Sigmoid colon (tissue), 7 donors: ENCODE measurements around the gene THBS1. TPM values are rescaled to one million over a fixed set of nuclear protein-coding genes. Genes with fewer than 3 reads are reported as not detected.

ENCODE experiments used
- DNase-seq: peaks from one replicate; pipeline ENCODE4 v3.0.0-alpha.2; 2019
- H3K27ac ChIP-seq, 4 donors: fragments of 200-600 bp; sonication (generic); one replicate each; pipeline ENCODE4 v1.5.1; 2016 to 2019; ENCODE audit warnings: mild to moderate bottlenecking in 1 of 4
- H3K27me3 ChIP-seq, 3 donors: fragments of 200-600 bp; sonication (generic); one replicate each; pipeline ENCODE4 v1.5.1; 2019; ENCODE audit warnings: mild to moderate bottlenecking in 1 of 3
- H3K36me3 ChIP-seq, 4 donors: fragments of 200-600 bp; sonication (generic); one replicate each; pipeline ENCODE4 v1.5.1; 2016 to 2019
- H3K4me1 ChIP-seq, 4 donors: fragments of 200-600 bp; sonication (generic); one replicate each; pipeline ENCODE4 v1.5.1; 2017 to 2019
- H3K4me3 ChIP-seq, 4 donors: fragments of 200-600 bp; sonication (generic); one replicate each; pipeline ENCODE4 v1.5.1; 2017 to 2019; ENCODE audit warnings: mild to moderate bottlenecking in 2 of 4, moderate library complexity in 1 of 4
- H3K9me3 ChIP-seq, 4 donors: fragments of 200-600 bp in 3 of 4; sonication (generic) in 3 of 4; one replicate each; pipeline versions ENCODE4 v1.5.1 to v1.6.1; 2013 to 2019
- EP300 ChIP-seq, 4 donors: sonication (generic); formaldehyde crosslinking; IDR thresholded peaks; one replicate each; pipeline ENCODE4 v1.6.1; 2017; ENCODE audit warnings: antibody characterized with exemption in 4 of 4
- POLR2A ChIP-seq, 2 donors: fragments of 450-650 bp; IDR thresholded peaks; one replicate each; pipeline ENCODE4 v1.6.1; 2016; ENCODE audit warnings: antibody characterized with exemption in 2 of 2, mild to moderate bottlenecking in 2 of 2, moderate library complexity in 2 of 2
- POLR2AphosphoS5 ChIP-seq, 4 donors: sonication (generic); formaldehyde crosslinking; IDR thresholded peaks; one replicate each; pipeline ENCODE4 v1.6.1; 2017; ENCODE audit warnings: antibody characterized with exemption in 4 of 4
- WGBS, 2 donors: extraction: QIAGEN DNeasy Blood & Tissue Kit; methylation state at CpG; one replicate each; pipeline ENCODE4 v1.1.7; 2013; 5-methylcytosine and 5-hydroxymethylcytosine counted together
- intact Hi-C: fragments of 100-400 bp; cut with DNase I; formaldehyde crosslinking; loops from one replicate; pipeline ENCODE4 v1.15.1; 2023
- polyA plus RNA-seq, 3 donors: library from polyadenylated mRNA; stranded (reverse); fragments of 200-250 nt; gene quantifications; one replicate each; pipeline ENCODE4 v1.2.3, GENCODE V29; 2013
- total RNA-seq, 4 donors: library from RNA; depleted of rRNA; stranded (reverse); fragments of >200 nt; gene quantifications; one replicate each; pipeline ENCODE4 v1.1.0, GENCODE V29; 2016
- TF ChIP-seq, protein P1 (sequence below), 4 experiments: fragments of 450-650 bp in 3 of 4; fragments of 200-600 bp in 1 of 4; IDR thresholded peaks; one replicate each; pipeline ENCODE4 v1.5.1; 2016 to 2019; ENCODE audit warnings: antibody characterized with exemption in 4 of 4, mild to moderate bottlenecking in 3 of 4, moderate library complexity in 2 of 4
- donor health status: healthy with polysubstance abuse.
- donor health status: Bipolar disorder and iron deficiency.
- donor health status: healthy.

Gene THBS1
- total and polyA plus RNA-seq, 7 donors, result 13.2 to 3,974 (median 172) TPM

DNA sequence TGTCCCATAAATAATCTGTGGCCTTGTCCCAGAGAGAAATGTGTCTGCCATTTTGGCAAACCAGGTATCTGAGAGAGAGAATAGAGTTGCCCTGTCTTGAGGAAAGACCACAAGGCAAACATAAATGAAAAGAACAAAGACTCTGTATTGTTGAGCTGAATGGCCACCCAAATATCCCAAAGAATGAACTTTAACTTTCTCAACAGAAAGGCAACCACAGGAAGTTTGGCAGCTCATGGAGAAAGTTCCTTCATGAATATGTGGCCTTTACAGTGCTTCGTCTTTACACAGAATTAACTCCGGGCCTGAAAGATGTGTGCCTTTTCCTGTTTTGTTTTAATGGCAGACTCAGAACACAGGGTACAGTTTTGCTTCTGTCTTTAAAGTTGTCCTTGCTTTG, 41.4 kb upstream of the THBS1 start:
- no peaks in the 10 kb centered on the region for H3K27me3 ChIP-seq
- H3K4me1 ChIP-seq, result peaks cover 0 to 25% (median 17%) of the 10 kb centered on the region in 4 donors
- H3K9me3 ChIP-seq, result no peaks in the 10 kb centered on the region
- H3K4me3 ChIP-seq, result no peak overlapping the region
- peak overlapping the region in 3 of 4 donors; percentile 63 to 72 (median 64) for H3K27ac ChIP-seq
- intact Hi-C loops, result no loop called here
- DNase-seq, result no peak
- WGBS, 2 donors, result 91 to 97% methylated on average over 2 of the region's 2 CpGs
- TF ChIP-seq POLR2A (IDR thresholded peaks at IDR 0.05) (no peak), EP300 (IDR thresholded peaks at IDR 0.05) (no peak), POLR2AphosphoS5 (IDR thresholded peaks at IDR 0.05) (no peak)
- TF ChIP-seq, protein P1, sequence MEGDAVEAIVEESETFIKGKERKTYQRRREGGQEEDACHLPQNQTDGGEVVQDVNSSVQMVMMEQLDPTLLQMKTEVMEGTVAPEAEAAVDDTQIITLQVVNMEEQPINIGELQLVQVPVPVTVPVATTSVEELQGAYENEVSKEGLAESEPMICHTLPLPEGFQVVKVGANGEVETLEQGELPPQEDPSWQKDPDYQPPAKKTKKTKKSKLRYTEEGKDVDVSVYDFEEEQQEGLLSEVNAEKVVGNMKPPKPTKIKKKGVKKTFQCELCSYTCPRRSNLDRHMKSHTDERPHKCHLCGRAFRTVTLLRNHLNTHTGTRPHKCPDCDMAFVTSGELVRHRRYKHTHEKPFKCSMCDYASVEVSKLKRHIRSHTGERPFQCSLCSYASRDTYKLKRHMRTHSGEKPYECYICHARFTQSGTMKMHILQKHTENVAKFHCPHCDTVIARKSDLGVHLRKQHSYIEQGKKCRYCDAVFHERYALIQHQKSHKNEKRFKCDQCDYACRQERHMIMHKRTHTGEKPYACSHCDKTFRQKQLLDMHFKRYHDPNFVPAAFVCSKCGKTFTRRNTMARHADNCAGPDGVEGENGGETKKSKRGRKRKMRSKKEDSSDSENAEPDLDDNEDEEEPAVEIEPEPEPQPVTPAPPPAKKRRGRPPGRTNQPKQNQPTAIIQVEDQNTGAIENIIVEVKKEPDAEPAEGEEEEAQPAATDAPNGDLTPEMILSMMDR (IDR thresholded peaks at IDR 0.05), result no peak
- no peaks in the 10 kb centered on the region for H3K36me3 ChIP-seq

GRCh38 chr15:39539973-39540558, 40.8 kb upstream of the THBS1 start:
- H3K4me1 ChIP-seq, result peaks cover 0 to 25% (median 17%) of the 10 kb centered on the region in 4 donors
- no peak for DNase-seq
- H3K9me3 ChIP-seq, result peaks cover 0 to 3% (median under 1%) of the 10 kb centered on the region in 4 donors
- WGBS, 2 donors, result 85 to 87% methylated on average over 3 of the region's 3 CpGs
- H3K36me3 ChIP-seq, result no peaks in the 10 kb centered on the region
- intact Hi-C loops, result no loop called here
- TF ChIP-seq POLR2A (IDR thresholded peaks at IDR 0.05) (no peak), POLR2AphosphoS5 (IDR thresholded peaks at IDR 0.05) (peak in 1 of 4 donors; percentile 3)
- no peaks in the 10 kb centered on the region for H3K27me3 ChIP-seq
- H3K27ac ChIP-seq, result peak overlapping the region in 3 of 4 donors; percentile 63 to 72 (median 64)
- no peak overlapping the region for H3K4me3 ChIP-seq

DNA sequence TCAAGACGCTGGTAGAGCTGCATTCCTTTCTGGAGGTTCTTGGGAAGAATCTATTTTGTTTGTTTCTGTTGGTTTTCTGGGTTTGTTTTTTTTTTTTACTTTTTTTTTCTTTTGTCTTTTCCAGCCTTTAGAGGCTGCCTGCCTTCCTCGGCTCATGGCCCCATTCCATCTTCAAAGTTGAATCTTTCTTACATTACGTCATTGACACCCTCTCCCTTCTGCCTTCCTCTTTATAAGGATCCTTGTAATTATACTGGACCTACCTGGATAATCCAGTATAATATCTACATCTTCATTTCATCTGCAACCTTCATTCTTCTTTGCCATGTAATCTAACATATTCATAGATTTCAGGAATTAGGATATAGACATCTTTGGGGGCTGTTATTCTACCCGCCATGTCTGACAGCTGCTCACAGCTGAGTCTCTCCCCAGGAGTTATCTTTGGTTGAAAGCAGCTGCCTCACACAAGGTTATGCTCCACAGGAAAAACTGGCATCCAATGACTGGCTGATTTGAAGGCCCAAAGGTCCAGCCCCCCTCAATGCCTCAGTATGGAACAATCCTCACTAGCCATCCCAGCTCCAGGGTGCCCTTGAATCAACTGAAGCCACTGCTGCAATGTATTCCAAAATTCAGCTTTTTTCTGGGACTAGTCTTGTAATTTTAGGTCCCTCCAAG, 38.4 kb upstream of the THBS1 start:
- no peaks in the 10 kb centered on the region for H3K27me3 ChIP-seq
- H3K9me3 ChIP-seq, result peaks cover 0 to 5% (median 2%) of the 10 kb centered on the region in 4 donors
- no peak overlapping the region for H3K4me3 ChIP-seq
- TF ChIP-seq POLR2AphosphoS5 (IDR thresholded peaks at IDR 0.05) (no peak), POLR2A (IDR thresholded peaks at IDR 0.05) (no peak), EP300 (IDR thresholded peaks at IDR 0.05) (no peak)
- TF ChIP-seq, protein P1 (IDR thresholded peaks at IDR 0.05), result no peak
- intact Hi-C loops, result no loop called here
- H3K27ac ChIP-seq, result no peak overlapping the region
- peaks cover 0 to 25% (median 17%) of the 10 kb centered on the region in 4 donors for H3K4me1 ChIP-seq
- no peak for DNase-seq
- WGBS, 2 donors, result 96% methylated on average over 4 of the region's 4 CpGs
- H3K36me3 ChIP-seq, result no peaks in the 10 kb centered on the region

DNA sequence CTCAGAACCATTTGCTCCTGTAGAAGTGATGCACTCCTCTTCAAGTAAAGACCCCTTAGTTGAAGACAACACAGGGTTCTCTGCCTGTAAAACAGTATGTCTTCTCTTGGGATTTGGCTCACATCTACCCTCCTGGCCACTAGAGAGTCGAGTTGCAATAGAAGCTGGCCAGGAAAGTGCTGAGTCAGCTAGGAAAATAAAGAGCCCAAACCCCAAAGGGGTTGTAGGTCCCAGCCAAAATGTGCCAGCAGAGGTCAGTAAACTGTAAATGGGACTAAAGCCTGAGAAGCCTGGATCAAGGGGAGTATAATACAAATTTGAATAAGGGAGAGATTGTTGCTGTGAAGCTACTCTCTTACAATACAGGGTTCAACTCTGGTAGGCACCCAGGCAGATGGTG, 37.2 kb upstream of the THBS1 start:
- TF ChIP-seq, protein P1 (IDR thresholded peaks at IDR 0.05), result no peak
- TF ChIP-seq POLR2A (IDR thresholded peaks at IDR 0.05) (no peak), POLR2AphosphoS5 (IDR thresholded peaks at IDR 0.05) (no peak), EP300 (IDR thresholded peaks at IDR 0.05) (no peak)
- no peaks in the 10 kb centered on the region for H3K36me3 ChIP-seq
- 33 to 39% methylated on average over 1 of the region's 1 CpG for WGBS, 2 donors
- H3K9me3 ChIP-seq, result peaks cover 0 to 5% (median 2%) of the 10 kb centered on the region in 4 donors
- H3K4me1 ChIP-seq, result peaks cover 0 to 21% (median 16%) of the 10 kb centered on the region in 4 donors
- H3K27ac ChIP-seq, result no peak overlapping the region
- no peaks in the 10 kb centered on the region for H3K27me3 ChIP-seq
- DNase-seq, result no peak
- intact Hi-C loops, result no loop called here
- H3K4me3 ChIP-seq, result no peak overlapping the region

- no peak overlapping the region for H3K4me3 ChIP-seq
- no peak for TF ChIP-seq EP300 (IDR thresholded peaks at IDR 0.05)
- TF ChIP-seq POLR2AphosphoS5 (IDR thresholded peaks at IDR 0.05), result no peak
- TF ChIP-seq, protein P1 (IDR thresholded peaks at IDR 0.05), result no peak
- no peak for TF ChIP-seq POLR2A (IDR thresholded peaks at IDR 0.05)
- intact Hi-C loops, result no loop called here
- DNase-seq, result no peak
- no peaks in the 10 kb centered on the region for H3K36me3 ChIP-seq
- H3K4me1 ChIP-seq, result no peaks in the 10 kb centered on the region
- peaks cover 0 to 5% (median 2%) of the 10 kb centered on the region in 4 donors for H3K9me3 ChIP-seq
- no peaks in the 10 kb centered on the region for H3K27me3 ChIP-seq
- 93 to 97% methylated on average over 1 of the region's 1 CpG for WGBS, 2 donors
- no peak overlapping the region for H3K27ac ChIP-seq
Observed at GRCh38 chr15:39546842-39547241, 34.0 kb upstream of the THBS1 start.
